ENCODE data around the gene CACNA1F. TPM values are rescaled to one million over a fixed set of nuclear protein-coding genes. Genes with fewer than 3 reads are reported as not detected.

Gene CACNA1F
- total and polyA plus RNA-seq, 12 donors, result 0.03 to 0.42 (median 0.11) TPM; not detected in 4

- DNase-seq, result no peak
Measured at GRCh38 chrX:49247916-49248811, 15.0 kb upstream of the CACNA1F start.

GRCh38 chrX:49247346-49247745, 14.2 kb upstream of the CACNA1F start:
- H3K27me3 ChIP-seq, result no peaks in the 10 kb centered on the region
- no peaks in the 10 kb centered on the region for H3K9me3 ChIP-seq
- DNase-seq (no peak), ATAC-seq (no peak)
- H3K27ac ChIP-seq, result no peak overlapping the region
- H3K4me3 ChIP-seq, result no peak overlapping the region
- H3K4me1 ChIP-seq, result no peaks in the 10 kb centered on the region
- H3K36me3 ChIP-seq, result peaks cover 0 to 67% (median 0%) of the 10 kb centered on the region in 9 donors
- 93 to 97% methylated on average over 8 to 11 of the region's 11 CpGs for WGBS, 2 donors
- no peak for TF ChIP-seq CTCF (IDR thresholded peaks at IDR 0.05)
- intact Hi-C loops (cut with DNase I), result no loop called here

More at GRCh38 chrX:49247916-49248811, 15.0 kb upstream of the CACNA1F start:
- Histone ChIP-seq H3K9me3 (no peaks in the 10 kb centered on the region), H3K36me3 (peaks cover 0 to 59% (median 0%) of the 10 kb centered on the region in 9 donors), H3K27ac (no peak overlapping the region), H3K27me3 (no peaks in the 10 kb centered on the region), H3K4me3 (no peak overlapping the region), H3K4me1 (no peaks in the 10 kb centered on the region)
- no peak for TF ChIP-seq CTCF (IDR thresholded peaks at IDR 0.05)
- ATAC-seq, result no peak
- 78 to 85% methylated on average over 15 to 28 of the region's 28 CpGs for WGBS, 2 donors
- intact Hi-C loops (cut with DNase I), result no loop called here

- ATAC-seq, result no peak
- H3K4me1 ChIP-seq, result no peaks in the 10 kb centered on the region
- intact Hi-C loops (cut with DNase I), result no loop called here
- H3K4me3 ChIP-seq, result no peak overlapping the region
- TF ChIP-seq CTCF (IDR thresholded peaks at IDR 0.05), result no peak
- peaks cover 0 to 74% (median 0%) of the 10 kb centered on the region in 9 donors for H3K36me3 ChIP-seq
- no peak for DNase-seq
- WGBS, 2 donors, result 94 to 98% methylated on average over 10 of the region's 10 CpGs
- H3K27ac ChIP-seq, result no peak overlapping the region
- no peaks in the 10 kb centered on the region for H3K27me3 ChIP-seq
- no peaks in the 10 kb centered on the region for H3K9me3 ChIP-seq
Measured at GRCh38 chrX:49246541-49246940, 13.4 kb upstream of the CACNA1F start.

- no peak for TF ChIP-seq CTCF (IDR thresholded peaks at IDR 0.05)
- H3K4me3 ChIP-seq, result no peak overlapping the region
- no peak for DNase-seq
- no peaks in the 10 kb centered on the region for H3K9me3 ChIP-seq
- WGBS, 2 donors, result 87 to 100% methylated on average over 2 of the region's 2 CpGs
- ATAC-seq, result no peak
- no peaks in the 10 kb centered on the region for H3K27me3 ChIP-seq
- intact Hi-C loops (cut with DNase I), result no loop called here
- no peak overlapping the region for H3K27ac ChIP-seq
- no peaks in the 10 kb centered on the region for H3K4me1 ChIP-seq
- peaks cover 0 to 76% (median 0%) of the 10 kb centered on the region in 9 donors for H3K36me3 ChIP-seq
Measured at GRCh38 chrX:49244207-49244606, 11.1 kb upstream of the CACNA1F start.

Measured in heart right ventricle (tissue), 16 donors.